Motor neuron (in vitro differentiated cells): ENCODE data around the gene SH3RF3. TPM values are rescaled to one million over a fixed set of nuclear protein-coding genes. Genes with fewer than 3 reads are reported as not detected.
A peak's percentile ranks its signal among the peaks of the same experiment; 100 is the strongest.

Experiments
- ATAC-seq, 8 experiments: fragments of 200-7000 bp; cut with Tn5 transposase; replicated peaks in 6 of 8; 2 replicates each; pipeline ENCODE4 v1.8.0; 2021; ENCODE audit warnings: mild to moderate bottlenecking in 8 of 8, moderate library complexity in 8 of 8
- H3K27ac ChIP-seq, 2 donors: fragments of 250-450 bp; sonication (Bioruptor Pico); 2 replicates each; pipeline ENCODE4 v1.9.0; 2021; ENCODE audit warnings: antibody characterized with exemption in 2 of 2, mild to moderate bottlenecking in 2 of 2, moderate library complexity in 1 of 2
- H3K4me1 ChIP-seq, 2 donors: fragments of 250-450 bp; sonication (Bioruptor Pico); replicated peaks in 1 of 2; 2 replicates each; pipeline ENCODE4 v1.6.1; 2021; ENCODE audit warnings: antibody characterized with exemption in 2 of 2, mild to moderate bottlenecking in 2 of 2, moderate library complexity in 1 of 2
- H3K4me3 ChIP-seq, 5 donors: fragments of 250-450 bp; sonication (Bioruptor Pico); 2 replicates each; pipeline ENCODE4 v1.9.0; 2021; ENCODE audit warnings: antibody characterized with exemption in 5 of 5, mild to moderate bottlenecking in 5 of 5, moderate library complexity in 4 of 5
- WGBS, 10 experiments: fragments of 450-650 bp; shearing (Covaris generic); methylation state at CpG; one replicate each; pipeline ENCODE4 v1.0.0; 2022; 5-methylcytosine and 5-hydroxymethylcytosine counted together
- in situ Hi-C, 9 experiments: fragments of 400-800 bp; cut with MboI; loops; one replicate each; pipeline ENCODE4 v1.15.0; 2021; ENCODE audit warnings: low sequenced_read_pairs in 9 of 9, low pct_unique_long_range_greater_than_20kb in 2 of 9; ENCODE audit not compliant: unreplicated experiment in 9 of 9
- total RNA-seq, 8 experiments: library from RNA; unstranded; fragments of 300-600 nt; gene quantifications; 2 replicates each; pipeline versions ENCODE4 v1.2.3 to v1.2.4, GENCODE V29; 2022

SH3RF3 gene
- total RNA-seq, 8 experiments from 2014 or later: 0.13 to 6.5 (median 3.2) TPM

GRCh38 chr2:109226128-109226527 is 97.1 kb downstream of the SH3RF3 start:
- H3K4me1 ChIP-seq: peaks cover 10% of the 10 kb centered on the region in 2 donors
- WGBS, 10 experiments: 17 to 100% (median 75%) methylated on average over 1 to 2 of the region's 2 CpGs; no CpG with 5 or more reads in 4 of the 10 experiments
- in situ Hi-C loops: no loop called here
- no peak overlapping the region for H3K4me3 ChIP-seq
- no peak overlapping the region for H3K27ac ChIP-seq
- no peak for ATAC-seq

- ATAC-seq: no peak
- Histone ChIP-seq H3K27ac (peak overlapping the region in 1 of 2 donors; percentile 61), H3K4me1 (peaks cover 14 to 15% of the 10 kb centered on the region in 2 donors), H3K4me3 (no peak overlapping the region)
- 83 to 100% (median 92%) methylated on average over 1 to 5 of the region's 6 CpGs for WGBS, 10 experiments
- in situ Hi-C loops: no loop called here
These were observed 97.6 kb downstream of the SH3RF3 start for GRCh38 chr2:109226622-109227021.

- peak in 2 of 8 experiments; percentile 24 to 25 for ATAC-seq
- H3K4me1 ChIP-seq: peaks cover 15 to 19% of the 10 kb centered on the region in 2 donors
- H3K4me3 ChIP-seq: no peak overlapping the region
- WGBS, 10 experiments: 56 to 100% (median 90%) methylated on average over 1 to 3 of the region's 4 CpGs; no CpG with 5 or more reads in 2 of the 10 experiments
- in situ Hi-C loops: no loop called here
- no peak overlapping the region for H3K27ac ChIP-seq
These were observed 100.2 kb downstream of the SH3RF3 start for GRCh38 chr2:109229094-109229675.

- Histone ChIP-seq H3K4me3 (no peak overlapping the region), H3K4me1 (peaks cover 15 to 19% of the 10 kb centered on the region in 2 donors), H3K27ac (no peak overlapping the region)
- ATAC-seq: peak in 6 of 8 experiments; percentile 30 to 98 (median 96)
- 12 to 44% (median 14%) methylated on average over 1 to 7 of the region's 7 CpGs; no CpG with 5 or more reads in 3 of the 10 experiments for WGBS, 10 experiments
- in situ Hi-C loops: no loop called here
These were observed 102.0 kb downstream of the SH3RF3 start for GRCh38 chr2:109230941-109231420.

- 20 to 92% (median 60%) methylated on average over 1 to 3 of the region's 3 CpGs; no CpG with 5 or more reads in 1 of the 10 experiments for WGBS, 10 experiments
- Histone ChIP-seq H3K4me1 (peaks cover 19 to 21% of the 10 kb centered on the region in 2 donors), H3K4me3 (no peak overlapping the region), H3K27ac (no peak overlapping the region)
- ATAC-seq: peak in 2 of 8 experiments; percentile 6 to 18
- in situ Hi-C loops: no loop called here
These were observed 102.4 kb downstream of the SH3RF3 start for GRCh38 chr2:109231428-109231827.

- peaks cover 27 to 28% of the 10 kb centered on the region in 2 donors for H3K4me1 ChIP-seq
- no peak for ATAC-seq
- in situ Hi-C loops: no loop called here
- no peak overlapping the region for H3K4me3 ChIP-seq
- 65 to 100% (median 92%) methylated on average over 1 to 7 of the region's 7 CpGs; no CpG with 5 or more reads in 1 of the 10 experiments for WGBS, 10 experiments
- H3K27ac ChIP-seq: no peak overlapping the region
These were observed 103.1 kb downstream of the SH3RF3 start for GRCh38 chr2:109231996-109232705.

- Histone ChIP-seq H3K27ac (no peak overlapping the region), H3K4me1 (peaks cover 30 to 32% of the 10 kb centered on the region in 2 donors), H3K4me3 (no peak overlapping the region)
- in situ Hi-C loops: no loop called here
- ATAC-seq: no peak
- WGBS, 10 experiments: 70 to 100% (median 100%) methylated on average over 1 to 4 of the region's 4 CpGs; no CpG with 5 or more reads in 1 of the 10 experiments
These were observed 103.9 kb downstream of the SH3RF3 start for GRCh38 chr2:109232909-109233308.

GRCh38 chr2:109233643-109234042 is 104.6 kb downstream of the SH3RF3 start:
- no peak overlapping the region for H3K27ac ChIP-seq
- in situ Hi-C loops: no loop called here
- no peak overlapping the region for H3K4me3 ChIP-seq
- peak in 2 of 8 experiments; percentile 62 to 66 for ATAC-seq
- 0 to 100% (median 64%) methylated on average over 1 to 4 of the region's 4 CpGs; no CpG with 5 or more reads in 2 of the 10 experiments for WGBS, 10 experiments
- peaks cover 36% of the 10 kb centered on the region in 2 donors for H3K4me1 ChIP-seq

GRCh38 chr2:109234355-109234754 is 105.3 kb downstream of the SH3RF3 start:
- WGBS, 10 experiments: 50 to 100% (median 93%) methylated on average over 1 to 4 of the region's 4 CpGs; no CpG with 5 or more reads in 3 of the 10 experiments
- ATAC-seq: no peak
- in situ Hi-C loops: no loop called here
- H3K27ac ChIP-seq: no peak overlapping the region
- H3K4me3 ChIP-seq: no peak overlapping the region
- H3K4me1 ChIP-seq: peaks cover 38 to 41% of the 10 kb centered on the region in 2 donors

- Histone ChIP-seq H3K4me3 (no peak overlapping the region), H3K27ac (no peak overlapping the region), H3K4me1 (peaks cover 28 to 38% of the 10 kb centered on the region in 2 donors)
- 67 to 100% (median 90%) methylated on average over 1 to 4 of the region's 4 CpGs; no CpG with 5 or more reads in 2 of the 10 experiments for WGBS, 10 experiments
- in situ Hi-C loops: no loop called here
- ATAC-seq: no peak
These were observed 107.1 kb downstream of the SH3RF3 start for GRCh38 chr2:109236147-109236546.

GRCh38 chr2:109237792-109238191 is 108.8 kb downstream of the SH3RF3 start:
- Histone ChIP-seq H3K4me3 (no peak overlapping the region), H3K4me1 (peaks cover 19 to 36% of the 10 kb centered on the region in 2 donors), H3K27ac (no peak overlapping the region)
- WGBS, 10 experiments: 80 to 100% (median 98%) methylated on average over 1 to 2 of the region's 2 CpGs; no CpG with 5 or more reads in 2 of the 10 experiments
- ATAC-seq: no peak
- in situ Hi-C loops: no loop called here

GRCh38 chr2:109238580-109238979 is 109.6 kb downstream of the SH3RF3 start:
- 20 to 80% (median 62%) methylated on average over 1 to 3 of the region's 4 CpGs; no CpG with 5 or more reads in 4 of the 10 experiments for WGBS, 10 experiments
- peak in 7 of 8 experiments; percentile 15 to 59 (median 30) for ATAC-seq
- in situ Hi-C loops: no loop called here
- Histone ChIP-seq H3K4me3 (no peak overlapping the region), H3K4me1 (peaks cover 22 to 36% of the 10 kb centered on the region in 2 donors), H3K27ac (no peak overlapping the region)

GRCh38 chr2:109239720-109240119 is 110.7 kb downstream of the SH3RF3 start:
- Histone ChIP-seq H3K27ac (no peak overlapping the region), H3K4me3 (no peak overlapping the region), H3K4me1 (peaks cover 22 to 43% of the 10 kb centered on the region in 2 donors)
- WGBS, 10 experiments: 40 to 82% (median 77%) methylated on average over 1 to 5 of the region's 6 CpGs; no CpG with 5 or more reads in 4 of the 10 experiments
- ATAC-seq: peak in 5 of 8 experiments; percentile 72 to 89 (median 82)
- in situ Hi-C loops: no loop called here
